K562 (cell line): ENCODE results near the gene BSCL2. TPM values are rescaled to one million over a fixed set of nuclear protein-coding genes. Genes with fewer than 3 reads are reported as not detected.
A peak's percentile ranks its signal among the peaks of the same experiment; 100 is the strongest.

Experiments
- BACH1 ChIP-seq: fragments of 200-800 bp; sonication (Bioruptor generic); IDR thresholded peaks from 2 replicates; pipeline ENCODE4 v1.6.1; 2016; ENCODE audit warnings: missing genetic modification characterization, missing compliant biosample characterization
- DLX4 ChIP-seq: fragments of 250-450 bp; sonication (Bioruptor Pico); IDR thresholded peaks from 2 replicates; pipeline ENCODE4 v1.6.1; 2021; ENCODE audit warnings: mild to moderate bottlenecking
- HDAC6 ChIP-seq: IDR thresholded peaks from 2 replicates; pipeline ENCODE4 v1.6.1; 2012; ENCODE audit warnings: low read depth, mild to moderate bottlenecking, control low read depth, inconsistent platforms, low read length, moderate library complexity
- MIER1 ChIP-seq: fragments of 450-650 bp; IDR thresholded peaks from 2 replicates; pipeline ENCODE4 v1.6.1; 2016; ENCODE audit warnings: antibody characterized with exemption, mild to moderate bottlenecking, low read depth
- MNT ChIP-seq, 2 experiments: fragments of 450-650 bp; conservative IDR thresholded peaks; 2 replicates each; pipeline ENCODE4 v1.6.1; 2017; ENCODE audit warnings: mild to moderate bottlenecking in 2 of 2, moderate library complexity in 2 of 2
- NFE2 ChIP-seq: IDR thresholded peaks from 2 replicates; pipeline ENCODE4 v1.6.1; 2014; ENCODE audit warnings: antibody characterized with exemption, low read depth
- NR2C2 ChIP-seq, 2 experiments: fragments of 200-800 bp in 1 of 2; sonication (Bioruptor generic) in 1 of 2; sonication (generic) in 1 of 2; formaldehyde crosslinking in 1 of 2; IDR thresholded peaks; 2 replicates each; pipeline versions ENCODE4 v1.6.1 to v1.8.0; 2016 to 2022; ENCODE audit warnings: mild to moderate bottlenecking in 1 of 2, missing compliant biosample characterization in 1 of 2, missing genetic modification characterization in 1 of 2, missing genetic modification reagents in 1 of 2
- NR3C1 ChIP-seq: sonication (generic); formaldehyde crosslinking; IDR thresholded peaks from 2 replicates; pipeline ENCODE4 v1.8.1; 2022; ENCODE audit warnings: missing genetic modification reagents
- PYGO2 ChIP-seq: fragments of 450-650 bp; IDR thresholded peaks from 2 replicates; pipeline ENCODE4 v1.6.1; 2016; ENCODE audit warnings: mild to moderate bottlenecking, missing genetic modification characterization, moderate library complexity, missing compliant biosample characterization
- RUNX1 ChIP-seq: sonication (generic); IDR thresholded peaks from 2 replicates; pipeline ENCODE4 v1.6.1; 2016; ENCODE audit warnings: antibody characterized with exemption, low read depth
- XRCC5 ChIP-seq: fragments of 200-400 bp; formaldehyde crosslinking; IDR thresholded peaks from 2 replicates; pipeline ENCODE4 v1.6.1; 2017; ENCODE audit warnings: low read depth, mild to moderate bottlenecking, low read length
- ZNF318 ChIP-seq, 2 experiments: fragments of 450-650 bp; IDR thresholded peaks; 2 replicates each; pipeline ENCODE4 v1.6.1; 2016; ENCODE audit warnings: mild to moderate bottlenecking in 2 of 2, borderline replicate concordance in 1 of 2, low read depth in 1 of 2, moderate library complexity in 1 of 2
- polyA plus RNA-seq, 8 experiments: library from polyadenylated mRNA; depleted of rRNA in 4 of 8; stranded (reverse) in 5 of 8; unstranded in 3 of 8; fragments of >200 nt; fragmentation: Nextera tagmentation in 2 of 8; fragmentation: Illumina TruSeq in 1 of 8; extraction: Ambion mirVana in 2 of 8; extraction: Trizol in 1 of 8; gene quantifications; 2 replicates each; pipeline versions ENCODE4 v1.2.1 to v1.2.3, GENCODE V29; 2011 to 2014; ENCODE audit warnings: inconsistent platforms in 1 of 8, missing spikeins in 1 of 8
- total RNA-seq, 7 experiments: library from RNA; depleted of rRNA in 6 of 7; stranded (reverse); fragments of >200 nt in 6 of 7; fragmentation: Illumina TruSeq in 2 of 7; extraction: Trizol in 2 of 7; gene quantifications; 2 replicates each; pipeline versions ENCODE4 v1.2.1 to v1.2.3, GENCODE V29; 2011 to 2021; ENCODE audit warnings: low replicate concordance in 1 of 7
- TF ChIP-seq, protein P1 (sequence below): fragments of 450-650 bp; IDR thresholded peaks from 2 replicates; pipeline ENCODE4 v1.6.1; 2016
- TF ChIP-seq, protein P2 (sequence below): IDR thresholded peaks from 2 replicates; pipeline ENCODE4 v1.6.1; 2011; ENCODE audit not compliant: insufficient read length; ENCODE audit errors: extremely low read depth

Gene BSCL2
- total and polyA plus RNA-seq, 9 of the 15 experiments (the other 6 are each of a cell fraction or from before 2014, with no cell fraction given), result 18.9 to 51.7 (median 35.2) TPM

DNA sequence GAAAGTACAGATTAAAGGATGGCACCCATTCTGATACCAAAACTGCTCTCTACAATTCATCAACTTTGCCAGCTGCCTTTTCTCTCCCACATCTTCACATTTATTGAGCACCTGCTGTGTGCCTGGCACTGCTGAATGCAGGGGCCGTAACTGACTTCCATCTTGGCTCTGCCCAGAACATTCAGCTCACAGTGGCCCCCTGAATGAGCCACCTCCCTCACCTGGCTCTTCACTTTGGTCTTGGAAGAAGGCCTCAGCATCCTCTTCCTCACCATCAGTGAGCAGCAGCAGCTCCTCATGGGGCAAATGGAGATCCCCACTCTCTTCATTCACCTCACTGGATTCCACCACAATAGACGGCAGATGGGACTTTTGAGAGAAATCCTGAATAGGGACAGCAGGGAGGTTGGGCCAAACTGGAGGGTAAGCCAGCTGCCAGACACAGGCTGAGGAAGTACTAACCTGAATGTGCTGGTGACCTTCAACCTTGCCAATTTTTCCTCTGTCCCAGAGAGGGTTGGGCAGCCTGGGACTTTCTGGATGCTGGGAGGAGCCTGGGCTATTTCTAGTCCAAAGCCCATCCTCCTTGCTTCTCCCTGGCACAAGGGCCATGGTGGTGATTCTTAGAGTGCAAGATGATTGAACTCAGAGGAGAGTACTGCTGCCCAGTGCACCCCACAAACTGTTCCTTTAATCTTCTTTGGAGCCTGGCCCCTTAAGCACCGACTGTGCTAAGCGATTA, 37.6 kb downstream of the BSCL2 start (continued):
- no peak for TF ChIP-seq ZNF318 (IDR thresholded peaks at IDR 0.05; ENCODE audit: borderline replicate concordance in 1 of 2, low read depth in 1 of 2)
- TF ChIP-seq XRCC5, result no peak
- TF ChIP-seq DLX4, result no peak
- TF ChIP-seq RUNX1, result no peak
- no peak for TF ChIP-seq BACH1 (tag)
- TF ChIP-seq NR2C2 (CRISPR knock-in tag; IDR thresholded peaks at IDR 0.05), result no peak
- TF ChIP-seq NR2C2 (tag; IDR thresholded peaks at IDR 0.05), result peak; percentile 61; the same call in 1 of the 2 replicates
- TF ChIP-seq NFE2, result no peak
- TF ChIP-seq NR3C1, result no peak
- TF ChIP-seq, protein P1, sequence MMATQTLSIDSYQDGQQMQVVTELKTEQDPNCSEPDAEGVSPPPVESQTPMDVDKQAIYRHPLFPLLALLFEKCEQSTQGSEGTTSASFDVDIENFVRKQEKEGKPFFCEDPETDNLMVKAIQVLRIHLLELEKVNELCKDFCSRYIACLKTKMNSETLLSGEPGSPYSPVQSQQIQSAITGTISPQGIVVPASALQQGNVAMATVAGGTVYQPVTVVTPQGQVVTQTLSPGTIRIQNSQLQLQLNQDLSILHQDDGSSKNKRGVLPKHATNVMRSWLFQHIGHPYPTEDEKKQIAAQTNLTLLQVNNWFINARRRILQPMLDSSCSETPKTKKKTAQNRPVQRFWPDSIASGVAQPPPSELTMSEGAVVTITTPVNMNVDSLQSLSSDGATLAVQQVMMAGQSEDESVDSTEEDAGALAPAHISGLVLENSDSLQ, result 0 out of 2 replicates have a peak, but pooled peaks have one; percentile 2
- no peak for TF ChIP-seq PYGO2 (tag)
- no peak for TF ChIP-seq HDAC6
- TF ChIP-seq, protein P2, sequence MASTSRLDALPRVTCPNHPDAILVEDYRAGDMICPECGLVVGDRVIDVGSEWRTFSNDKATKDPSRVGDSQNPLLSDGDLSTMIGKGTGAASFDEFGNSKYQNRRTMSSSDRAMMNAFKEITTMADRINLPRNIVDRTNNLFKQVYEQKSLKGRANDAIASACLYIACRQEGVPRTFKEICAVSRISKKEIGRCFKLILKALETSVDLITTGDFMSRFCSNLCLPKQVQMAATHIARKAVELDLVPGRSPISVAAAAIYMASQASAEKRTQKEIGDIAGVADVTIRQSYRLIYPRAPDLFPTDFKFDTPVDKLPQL, result no peak
- no peak for TF ChIP-seq MIER1
- TF ChIP-seq MNT (conservative IDR thresholded peaks at IDR 0.05), result 0 out of 4 replicates have a peak, but pooled peaks of 1 of the 2 experiments have one; percentile 11
